Stomach (tissue), 4 donors: Measurements from ENCODE around the gene SLC44A2.

ENCODE experiments used
- CTCF ChIP-seq, 7 experiments: fragments of 450-650 bp in 4 of 7; fragments of 200-600 bp in 3 of 7; sonication (generic) in 3 of 7; IDR thresholded peaks; one replicate each; pipeline ENCODE4 v1.5.1; 2016 to 2019; ENCODE audit warnings: antibody characterized with exemption in 7 of 7, control low read depth in 2 of 7, mild to moderate bottlenecking in 1 of 7
- EP300 ChIP-seq: sonication (generic); formaldehyde crosslinking; IDR thresholded peaks from one replicate; pipeline ENCODE4 v1.6.1; 2017; ENCODE audit warnings: antibody characterized with exemption
- POLR2A ChIP-seq, 4 donors: fragments of 450-650 bp; IDR thresholded peaks; one replicate each; pipeline ENCODE4 v1.6.1; 2016; ENCODE audit warnings: antibody characterized with exemption in 4 of 4, control low read depth in 2 of 4, mild to moderate bottlenecking in 1 of 4, moderate library complexity in 1 of 4
- POLR2AphosphoS5 ChIP-seq, 3 donors: sonication (generic); formaldehyde crosslinking; IDR thresholded peaks; one replicate each; pipeline ENCODE4 v1.6.1; 2016; ENCODE audit warnings: antibody characterized with exemption in 3 of 3

- TF ChIP-seq POLR2A (IDR thresholded peaks at IDR 0.05): no peak
- TF ChIP-seq CTCF (IDR thresholded peaks at IDR 0.05): no peak
- no peak for TF ChIP-seq POLR2AphosphoS5 (IDR thresholded peaks at IDR 0.05)
- no peak for TF ChIP-seq EP300
Measured at GRCh38 chr19:10680545-10681135, 55.3 kb downstream of the SLC44A2 start.
